SKM-1 treated with dmso at 0.1 percent for 144 hours (cell line): ENCODE measurements around the gene HUNK.
A peak's percentile ranks its signal among the peaks of the same experiment; 100 is the strongest.
"Not testable (repeated sequence)": the region's sequence is repeated elsewhere in the genome, so short reads cannot be mapped to it uniquely, and the experiment has no call there.

ENCODE experiments used
- DNase-seq: peaks from one replicate; lab custom pipeline; 2025; ENCODE audit not compliant: unreplicated experiment; lab: John Stamatoyannopoulos, UW

The HUNK gene

DNA sequence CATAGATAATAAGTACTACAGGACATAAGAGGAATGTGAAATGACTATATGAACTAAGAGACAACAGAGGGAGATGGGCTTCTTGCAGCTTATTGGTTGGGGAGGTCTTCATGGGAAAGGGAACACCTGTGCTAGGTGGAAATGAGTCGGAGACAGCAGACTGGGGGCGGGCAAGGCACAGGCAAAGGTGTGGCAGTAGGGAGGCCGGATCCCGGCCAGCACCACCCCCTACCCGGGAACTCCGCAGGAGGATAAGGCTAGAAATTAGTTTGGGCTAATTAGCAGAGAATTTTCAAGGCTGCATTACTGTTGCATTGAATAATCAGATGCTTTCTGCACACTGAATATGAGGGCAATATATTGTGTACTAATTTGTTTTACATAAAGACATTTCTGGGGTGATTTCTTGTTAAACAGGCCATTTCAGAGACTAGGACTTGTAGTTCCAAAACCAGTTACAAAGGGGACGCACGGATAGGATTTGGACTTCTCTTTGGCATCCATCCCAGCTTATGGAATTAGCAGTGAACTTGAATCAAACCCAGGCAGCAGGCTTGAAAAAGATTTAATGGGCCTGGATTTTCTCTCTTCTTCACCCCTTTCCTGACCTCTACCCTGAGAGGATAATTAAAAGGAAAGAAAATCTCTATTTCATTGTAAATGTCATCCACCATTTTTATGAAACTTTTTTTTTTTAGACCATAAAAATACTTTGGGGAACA lies 2.2 kb upstream of the HUNK start:
- DNase-seq: no peak

DNA sequence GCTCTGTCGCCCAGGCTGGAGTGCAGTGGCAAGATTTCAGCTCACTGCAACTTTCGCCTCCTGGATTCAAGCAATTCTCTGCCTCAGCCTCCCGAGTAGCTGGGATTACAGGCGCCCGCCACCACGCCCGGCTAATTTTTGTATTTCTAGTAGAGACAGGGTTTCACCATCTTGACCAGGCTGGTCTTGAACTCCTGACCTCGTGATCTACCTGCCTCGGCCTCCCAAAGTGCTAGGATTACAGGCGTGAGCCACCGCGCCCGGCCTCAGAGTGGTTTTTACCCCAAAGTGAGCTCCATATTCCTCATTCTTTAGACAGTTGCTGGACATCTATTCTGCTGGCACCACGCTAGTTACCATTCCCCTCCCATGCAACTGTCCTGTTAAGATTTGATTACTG lies 1.4 kb upstream of the HUNK start:
- not testable (repeated sequence) for DNase-seq

DNA sequence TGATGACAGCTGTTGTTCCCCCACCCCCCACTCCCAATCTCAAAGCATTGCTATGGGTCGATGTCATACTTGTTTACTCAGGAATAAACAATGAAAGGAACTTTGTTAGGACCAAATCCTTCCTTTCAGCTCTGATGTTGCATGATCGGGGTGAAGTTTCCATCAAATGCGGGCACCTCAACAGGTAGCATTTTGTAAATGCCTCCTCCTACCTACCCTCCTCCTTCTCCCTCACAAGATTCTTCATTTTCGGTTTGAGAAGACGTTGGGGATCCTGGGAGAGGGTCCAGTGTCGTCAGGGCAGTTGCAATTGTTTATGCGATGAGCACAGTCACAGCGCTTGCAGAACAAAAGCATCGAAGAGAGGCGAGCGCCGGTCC lies 758 bp upstream of the HUNK start:
- DNase-seq: no peak

DNA sequence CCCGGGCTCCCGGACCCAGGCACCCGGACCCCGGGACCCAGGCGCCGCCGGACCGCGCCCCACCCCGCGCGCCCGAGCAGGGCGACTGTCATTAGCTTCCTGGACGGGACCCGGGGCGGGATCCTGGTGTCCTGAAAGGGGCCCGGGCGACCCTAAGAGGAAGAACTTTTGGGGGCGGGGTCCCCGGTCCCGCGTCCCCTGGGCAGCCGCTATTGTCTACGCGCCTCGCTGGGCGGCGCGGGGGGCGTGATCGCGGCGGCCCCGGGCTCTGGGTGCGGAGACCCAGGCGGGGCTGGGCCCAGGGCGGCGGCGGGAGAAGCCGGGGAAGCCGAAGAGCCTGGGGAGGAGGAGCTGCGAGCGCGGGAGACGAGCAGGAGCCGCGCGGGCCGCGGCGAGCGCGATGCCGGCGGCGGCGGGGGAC lies 465 bp downstream of the HUNK start:
- no peak for DNase-seq

DNA sequence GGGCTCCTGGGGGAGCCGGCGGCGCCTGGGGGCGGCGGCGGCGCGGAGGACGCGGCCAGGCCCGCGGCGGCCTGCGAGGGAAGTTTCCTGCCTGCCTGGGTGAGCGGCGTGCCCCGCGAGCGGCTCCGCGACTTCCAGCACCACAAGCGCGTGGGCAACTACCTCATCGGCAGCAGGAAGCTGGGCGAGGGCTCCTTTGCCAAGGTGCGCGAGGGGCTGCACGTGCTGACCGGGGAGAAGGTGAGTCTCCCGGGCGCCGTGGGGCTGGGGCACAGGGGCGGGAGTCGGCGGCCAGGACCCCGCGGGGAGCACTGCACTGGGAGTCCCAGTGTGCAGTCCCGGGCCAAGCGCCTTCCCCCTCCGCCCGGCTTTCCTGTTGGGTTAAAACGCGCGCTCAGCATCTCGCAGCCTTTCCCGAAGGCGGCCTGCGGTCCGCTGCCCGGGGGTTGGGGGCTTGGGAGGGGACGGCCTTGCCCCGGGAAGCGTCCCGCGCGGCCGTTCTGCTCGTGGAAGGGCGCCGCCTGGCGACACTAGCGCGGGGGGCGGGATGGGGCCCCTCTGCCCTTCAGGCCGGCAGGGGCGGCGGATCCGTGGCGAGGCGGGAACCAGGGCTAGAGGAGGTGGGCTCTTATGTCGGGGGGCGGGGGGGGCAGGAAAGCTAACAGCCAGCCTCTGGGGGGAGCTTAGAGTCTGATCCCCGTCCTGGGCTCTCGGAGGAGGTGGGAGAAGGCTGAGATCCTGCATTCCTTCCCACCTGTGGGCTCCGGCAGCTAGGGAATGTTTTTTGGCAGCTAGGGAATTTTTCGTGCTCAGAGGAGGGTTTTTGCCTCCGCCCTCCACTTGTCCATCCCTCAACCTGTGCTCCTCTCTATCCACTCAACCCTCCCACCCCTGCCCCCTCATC lies 1.1 kb downstream of the HUNK start:
- DNase-seq: no peak

DNA sequence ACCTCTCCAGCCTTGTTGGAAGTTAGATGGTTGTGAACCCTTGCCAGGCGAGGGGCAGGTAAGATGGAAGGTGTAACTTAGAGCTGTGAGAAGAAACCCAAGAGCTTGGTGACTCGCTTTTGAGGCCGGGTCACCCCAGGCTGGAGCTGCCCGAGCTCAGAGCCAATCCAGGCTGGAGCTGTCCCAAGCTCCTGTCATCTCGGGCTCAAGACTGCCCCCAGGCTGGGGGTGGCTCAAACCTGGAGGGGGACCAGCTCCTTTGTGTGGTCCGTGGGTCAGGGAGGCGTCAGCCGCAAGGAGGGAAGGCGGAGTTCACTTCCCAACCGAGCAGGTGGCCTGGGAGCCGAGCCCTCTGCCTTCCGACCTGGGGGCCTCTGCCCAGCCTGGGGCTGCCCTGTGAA lies 2.0 kb downstream of the HUNK start:
- DNase-seq: no peak

DNA sequence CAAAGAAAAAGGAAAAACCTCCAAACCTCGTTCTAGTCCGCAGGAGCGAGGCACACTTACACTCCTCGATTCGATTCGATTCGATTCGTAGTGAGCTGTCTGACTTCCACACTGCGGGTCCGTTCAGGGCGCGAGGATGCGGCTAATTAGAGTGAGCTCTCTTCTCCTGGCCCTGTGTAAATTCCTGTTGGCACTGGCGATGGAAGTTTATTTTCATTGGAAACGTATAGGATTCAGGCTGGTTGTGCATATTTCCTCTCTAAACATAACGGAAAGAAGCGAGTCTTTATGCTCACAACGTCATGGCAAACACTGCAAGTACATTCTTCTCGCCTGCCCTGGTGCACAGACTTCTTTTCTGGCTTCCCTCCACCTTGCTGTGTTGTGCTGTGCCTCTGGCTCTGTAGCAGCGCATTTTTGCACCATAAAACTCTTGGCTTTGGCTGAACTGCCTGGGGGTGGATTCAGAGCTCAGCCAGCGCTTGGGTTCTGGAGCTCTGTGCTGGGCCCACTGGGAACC lies 2.7 kb downstream of the HUNK start:
- DNase-seq: no peak

DNA sequence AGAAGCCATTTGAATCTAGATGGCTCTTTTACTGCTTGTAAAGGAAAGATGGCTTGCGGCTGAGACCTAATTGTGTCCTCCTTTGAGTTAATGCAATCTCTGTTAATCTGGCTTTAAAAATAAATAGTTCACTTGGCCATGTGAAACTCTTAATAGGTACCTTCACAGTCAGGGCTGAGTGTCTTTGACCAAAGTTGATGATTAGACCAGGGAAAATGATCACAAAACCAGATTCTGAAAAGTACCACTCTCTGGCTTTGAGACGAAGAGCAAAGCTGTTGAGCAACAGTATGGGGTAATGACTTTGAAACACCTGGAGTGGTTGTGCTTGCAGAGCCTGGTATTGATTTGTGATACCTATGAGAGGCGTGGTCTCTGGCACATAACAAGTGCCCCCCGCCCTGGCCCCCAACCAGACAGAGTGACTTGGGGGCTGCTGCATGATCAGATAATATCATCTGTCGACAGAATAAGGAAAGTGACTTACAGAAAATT lies 4.7 kb downstream of the HUNK start:
- no peak for DNase-seq

DNA sequence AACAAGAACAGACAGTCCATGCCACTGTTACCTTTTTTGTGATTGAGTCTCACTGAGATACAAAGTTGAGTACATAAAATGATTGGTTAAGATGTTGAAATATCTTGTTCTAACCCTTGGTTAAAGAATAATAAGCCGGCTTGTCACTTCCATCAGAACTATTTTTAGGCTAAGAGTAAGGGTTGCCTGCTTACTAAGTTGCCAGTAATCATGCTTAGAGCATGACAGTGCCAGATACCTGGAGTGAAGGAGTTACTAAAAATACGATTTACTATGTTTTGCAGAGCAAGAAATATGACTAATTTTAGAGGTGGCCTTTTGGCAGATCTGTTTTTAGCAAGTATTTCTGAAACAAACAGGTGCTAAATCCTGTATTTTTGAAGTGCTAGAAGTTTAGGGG lies 6.0 kb downstream of the HUNK start:
- no peak for DNase-seq

DNA sequence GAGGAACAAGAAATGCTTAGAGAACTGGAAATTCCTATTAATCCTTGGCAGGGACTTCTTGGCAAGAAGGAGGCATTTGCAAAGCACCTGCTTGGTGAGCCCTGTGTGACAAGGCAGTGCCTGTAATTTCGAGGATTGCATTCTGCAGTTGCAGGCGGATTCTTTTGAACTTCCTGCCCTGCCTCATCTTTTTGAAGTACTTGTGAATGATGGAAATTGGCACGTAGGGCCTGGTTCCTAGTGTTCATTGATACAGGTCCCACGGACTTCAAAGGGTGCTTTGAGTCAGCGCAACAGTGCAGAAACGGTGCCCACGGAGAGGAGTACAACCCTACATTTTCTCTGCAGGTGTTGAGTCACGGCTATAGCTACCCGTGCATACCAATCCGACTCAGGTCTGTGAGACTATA lies 6.4 kb downstream of the HUNK start:
- DNase-seq: no peak

DNA sequence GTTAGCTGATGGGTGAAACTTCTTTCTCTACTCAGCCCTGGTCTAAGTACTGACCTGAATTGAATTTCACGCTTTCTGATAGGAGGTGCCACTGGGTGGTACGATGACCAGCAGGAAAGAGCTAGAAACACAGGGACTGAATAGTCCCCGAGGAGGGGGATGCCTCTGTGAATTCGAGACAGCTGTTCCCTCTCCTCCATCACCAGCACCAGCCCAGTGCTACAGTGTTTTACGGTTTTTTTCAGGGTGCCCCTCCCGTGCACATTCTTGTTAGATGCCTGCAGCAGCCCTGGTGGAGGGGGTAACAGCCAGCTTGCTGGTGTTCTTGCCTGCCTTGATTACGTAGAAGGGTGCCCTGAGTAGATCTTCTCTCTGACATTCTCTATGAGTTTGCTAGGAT lies 7.1 kb downstream of the HUNK start:
- DNase-seq: no peak

DNA sequence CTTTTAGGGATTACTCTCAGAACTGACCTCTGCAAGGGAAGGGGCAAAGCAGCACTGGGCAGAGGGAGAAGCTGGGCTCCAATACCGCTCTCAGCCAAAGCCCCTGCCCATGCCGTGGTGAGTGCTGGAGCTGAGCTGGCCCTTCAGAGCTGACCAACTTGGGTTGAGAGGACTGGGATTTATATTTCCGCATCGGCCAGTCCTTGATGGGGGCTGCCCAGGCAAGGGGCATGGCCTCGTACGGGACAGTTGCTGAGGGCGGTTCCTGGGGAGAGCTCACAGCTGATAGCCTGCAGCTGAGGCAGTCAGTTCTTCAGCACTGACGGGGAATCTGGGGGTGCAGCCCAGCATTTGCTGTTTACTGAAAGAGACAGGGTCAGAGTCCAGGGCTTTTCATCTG lies 8.0 kb downstream of the HUNK start:
- DNase-seq: no peak

DNA sequence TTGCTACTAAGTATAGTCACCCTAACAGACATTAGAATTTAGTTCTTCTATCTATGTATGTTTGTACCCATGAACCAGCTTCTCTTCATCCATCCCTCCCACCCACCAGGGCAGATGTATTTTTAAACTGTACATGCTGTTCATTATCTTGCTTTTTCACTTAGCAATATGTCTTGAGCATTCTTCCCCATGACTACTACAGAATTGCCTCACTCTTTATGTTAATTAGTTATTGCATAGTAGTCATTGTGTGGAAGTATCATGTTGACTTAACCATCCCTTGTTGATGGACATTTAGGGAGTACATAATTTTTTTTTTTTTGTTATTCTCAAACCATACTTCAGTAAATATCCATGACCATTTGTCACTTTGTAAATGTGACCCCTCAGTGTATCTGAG lies 9.9 kb downstream of the HUNK start:
- no peak for DNase-seq

DNA sequence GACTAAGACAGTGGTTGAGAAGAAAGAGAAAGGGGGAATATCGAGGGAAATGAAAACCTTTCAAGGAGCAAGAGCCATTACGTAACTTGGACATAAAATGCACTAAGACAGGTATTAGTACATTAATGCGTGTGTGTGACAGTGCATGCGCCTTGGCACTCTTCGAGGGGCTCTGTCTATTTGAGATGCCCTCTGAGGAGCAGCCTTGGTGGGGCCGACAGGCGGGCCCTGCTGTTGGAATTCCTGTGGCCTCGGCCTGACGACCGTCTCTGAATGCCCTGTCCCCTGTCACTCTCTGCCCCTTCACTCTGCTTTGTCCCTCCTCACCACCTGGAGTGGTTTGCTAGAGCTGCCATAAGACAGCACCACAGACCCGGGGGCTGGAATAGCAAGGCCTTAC lies 12.3 kb downstream of the HUNK start:
- DNase-seq: no peak

DNA sequence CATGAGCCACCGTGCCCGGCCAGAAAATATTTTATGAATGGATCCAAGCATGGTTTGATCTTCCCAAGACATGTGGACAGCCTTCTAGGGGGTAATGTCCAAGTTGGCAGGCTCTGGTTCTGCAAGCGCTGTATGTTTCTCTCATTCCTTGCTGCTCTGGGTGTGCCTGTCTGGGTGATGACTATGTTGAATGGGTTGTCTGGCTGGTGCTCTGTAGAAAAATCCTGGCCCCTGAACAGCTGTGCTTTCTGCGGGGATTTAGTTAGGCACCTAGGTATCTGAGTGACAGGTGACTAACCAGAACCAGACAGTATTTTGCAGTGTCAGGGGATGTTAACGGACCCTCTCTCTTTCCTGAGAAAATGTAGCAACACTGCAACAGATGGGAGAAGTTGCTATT lies 14.1 kb downstream of the HUNK start:
- DNase-seq: no peak

DNA sequence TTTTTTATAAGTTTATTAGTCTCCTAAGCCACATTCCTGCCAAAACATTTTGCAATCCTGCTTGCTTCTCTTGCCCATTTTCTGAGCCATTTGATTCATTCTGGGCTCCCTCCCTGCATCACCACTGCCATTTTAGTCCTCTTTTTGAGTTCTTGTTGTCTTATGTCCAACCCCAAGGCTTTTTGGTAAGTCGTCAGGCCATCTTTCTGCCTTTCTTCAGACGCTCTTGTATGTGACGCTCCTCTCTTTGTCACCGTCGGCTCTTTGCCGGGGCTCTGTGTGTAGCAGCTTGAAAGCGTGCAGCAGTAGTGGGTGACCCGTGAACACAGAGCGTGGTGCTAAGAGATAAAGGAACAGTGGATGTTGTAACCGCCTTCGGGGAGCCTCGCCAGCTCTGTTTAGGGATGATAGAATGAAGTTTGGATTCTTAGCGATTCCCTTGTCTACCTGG lies 14.6 kb downstream of the HUNK start:
- no peak for DNase-seq

DNA sequence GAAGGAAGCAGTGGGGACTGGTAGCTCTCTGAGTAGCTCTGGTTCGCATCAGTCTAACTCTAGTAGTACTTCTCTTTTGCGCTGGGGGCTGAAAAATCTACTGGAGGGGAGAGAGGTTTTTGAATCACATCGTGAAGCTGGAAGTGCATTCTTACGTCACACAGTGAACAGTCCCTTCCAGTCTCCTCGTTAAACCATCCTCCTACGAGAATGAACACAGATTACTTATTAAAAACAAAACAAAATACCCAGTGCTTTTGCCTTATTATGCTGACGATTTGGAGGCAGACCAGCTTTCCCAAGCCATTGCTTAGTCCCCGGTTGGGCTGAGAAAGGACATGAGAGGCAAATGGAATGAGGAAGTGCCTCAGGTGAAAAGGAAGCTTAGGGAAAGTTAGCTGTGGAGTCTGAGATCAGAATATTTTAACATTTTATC lies 16.1 kb downstream of the HUNK start:
- peak; percentile 27 for DNase-seq

DNA sequence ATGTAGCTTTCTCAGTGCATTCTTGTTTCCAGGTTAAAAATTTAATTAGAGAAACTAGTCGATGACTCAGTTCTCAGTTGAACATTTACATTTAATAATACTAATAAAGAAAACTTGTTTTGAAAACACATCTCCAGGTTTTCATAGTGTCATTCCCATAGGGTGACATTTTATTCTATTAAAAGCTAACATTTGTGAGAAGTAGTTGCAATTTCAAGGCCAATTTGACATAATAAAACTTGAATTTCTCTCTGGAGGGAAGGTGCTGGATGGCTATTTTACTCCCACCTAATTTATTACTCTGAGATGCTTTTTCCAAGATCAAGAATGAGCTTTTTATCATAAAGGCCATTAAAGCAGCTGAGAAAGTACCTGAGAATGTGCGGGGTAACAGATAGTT lies 16.6 kb downstream of the HUNK start:
- no peak for DNase-seq

DNA sequence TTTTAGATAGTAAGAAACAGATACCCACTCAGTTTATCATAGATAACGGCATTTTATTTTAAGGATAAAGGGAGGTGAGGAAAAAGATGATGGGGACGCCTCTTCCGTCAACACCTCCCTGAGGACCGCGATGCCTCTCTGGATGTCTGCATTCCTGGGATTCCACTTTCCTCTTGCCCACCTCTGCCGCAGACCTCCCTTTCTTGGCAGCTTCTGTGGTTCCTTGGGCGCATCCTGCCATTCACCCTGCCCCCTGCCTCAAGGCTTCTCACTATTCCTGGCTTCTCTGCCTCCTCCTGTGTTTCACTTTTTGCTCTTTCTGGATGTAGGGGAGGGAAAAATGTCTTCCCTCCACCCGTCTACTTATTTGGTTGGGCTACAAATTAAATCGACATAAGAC lies 19.9 kb downstream of the HUNK start:
- no peak for DNase-seq

DNA sequence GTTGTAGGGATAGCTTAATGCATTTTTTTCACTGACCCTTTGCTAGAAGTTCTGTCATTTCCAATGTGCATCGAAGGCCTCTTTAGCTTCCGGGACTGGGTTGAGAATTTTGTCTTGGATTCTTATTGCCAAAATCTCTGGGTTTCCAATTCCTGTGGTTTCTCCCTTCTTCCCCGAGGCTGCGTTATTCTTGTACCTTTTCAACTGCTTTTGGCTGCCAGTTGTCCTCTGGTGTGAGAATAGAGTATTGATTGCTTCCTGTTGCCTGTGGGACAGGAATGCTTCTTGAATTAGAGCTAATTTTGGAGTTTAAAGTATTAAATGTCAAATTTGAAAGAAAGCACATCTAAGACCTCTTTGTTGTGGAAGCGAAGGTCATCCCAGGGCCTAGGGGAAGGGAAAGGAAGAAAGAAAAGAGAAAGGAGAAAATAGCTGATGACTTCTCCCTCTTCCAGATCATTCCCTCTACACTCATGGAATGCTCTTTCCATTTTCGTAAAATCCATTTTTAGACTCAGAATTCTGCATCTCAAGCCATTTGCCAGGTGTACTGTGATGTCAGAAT lies 21.1 kb downstream of the HUNK start:
- no peak for DNase-seq

DNA sequence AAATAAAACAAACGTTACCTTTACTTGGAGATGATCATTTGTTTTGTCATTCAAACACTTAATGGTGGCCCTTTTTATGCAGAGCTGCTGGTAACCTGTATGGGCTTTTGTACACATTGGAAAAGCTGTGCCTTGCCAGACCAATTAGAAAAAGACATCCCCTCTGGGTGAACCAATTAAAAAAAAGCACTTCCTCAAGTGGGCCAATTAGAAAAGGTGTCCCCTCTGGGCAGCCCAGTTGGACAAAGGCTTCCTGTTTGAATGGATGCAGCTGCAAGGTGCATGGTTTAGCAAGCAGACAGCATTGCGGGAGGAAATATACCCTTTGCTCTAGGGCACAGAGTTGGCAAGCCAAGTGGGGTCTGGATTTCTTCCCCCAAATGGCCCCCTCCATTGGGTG lies 21.6 kb downstream of the HUNK start:
- DNase-seq: no peak
